SJSA1 (cell line): ENCODE measurements around the gene GCC1. TPM values are rescaled to one million over a fixed set of nuclear protein-coding genes. Genes with fewer than 3 reads are reported as not detected.
"Not testable (repeated sequence)": the region's sequence is repeated elsewhere in the genome, so short reads cannot be mapped to it uniquely, and the experiment has no call there.

Experiments
- DNase-seq, 2 experiments: peaks; one replicate each; pipeline ENCODE4 v3.0.0-alpha.2; 2015 to 2020; ENCODE audit warnings: low spot score in 2 of 2, low read depth in 1 of 2
- H3K27ac ChIP-seq: fragments of 250-450 bp; sonication (Bioruptor Pico); 2 replicates; pipeline ENCODE4 v1.5.1; 2020; ENCODE audit warnings: mild to moderate bottlenecking, moderate library complexity
- H3K27me3 ChIP-seq: fragments of 250-450 bp; sonication (Bioruptor Pico); replicated peaks from 2 replicates; pipeline ENCODE4 v1.5.1; 2020; ENCODE audit warnings: mild to moderate bottlenecking, moderate library complexity
- H3K36me3 ChIP-seq: fragments of 250-450 bp; sonication (Bioruptor Pico); 2 replicates; pipeline ENCODE4 v1.5.1; 2020; ENCODE audit warnings: mild to moderate bottlenecking
- H3K4me1 ChIP-seq: fragments of 250-450 bp; sonication (Bioruptor Pico); replicated peaks from 2 replicates; pipeline ENCODE4 v1.6.1; 2021; ENCODE audit warnings: mild to moderate bottlenecking
- H3K4me3 ChIP-seq: fragments of 250-450 bp; sonication (Bioruptor Pico); 2 replicates; pipeline ENCODE4 v1.5.1; 2020; ENCODE audit warnings: mild to moderate bottlenecking
- H3K9me3 ChIP-seq: fragments of 250-450 bp; sonication (Bioruptor Pico); replicated peaks from 2 replicates; pipeline ENCODE4 v1.5.1; 2020; ENCODE audit warnings: mild to moderate bottlenecking
- total RNA-seq: library from RNA; depleted of rRNA; stranded (reverse); fragments of >200 nt; shearing (Covaris generic); gene quantifications from 2 replicates; pipeline ENCODE4 v1.2.3, GENCODE V29; 2014

GCC1 gene
- total RNA-seq, 1 experiment from 2014 or later, result 12.2 TPM

GRCh38 chr7:127586346-127586745 is 950 bp upstream of the GCC1 start:
- H3K27ac ChIP-seq, result no peak overlapping the region
- H3K27me3 ChIP-seq, result no peaks in the 10 kb centered on the region
- no peak overlapping the region for H3K4me3 ChIP-seq
- H3K4me1 ChIP-seq, result peaks cover 31% of the 10 kb centered on the region
- H3K36me3 ChIP-seq, result peaks cover 54% of the 10 kb centered on the region
- no peak for DNase-seq
- H3K9me3 ChIP-seq, result 0 out of 2 replicates have a peak, but pooled peaks cover 3% of the 10 kb centered on the region

GRCh38 chr7:127584648-127585043 is 750 bp downstream of the GCC1 start:
- 0 out of 2 replicates have a peak, but pooled peaks cover 3% of the 10 kb centered on the region for H3K9me3 ChIP-seq
- peaks cover 57% of the 10 kb centered on the region for H3K36me3 ChIP-seq
- no peak overlapping the region for H3K27ac ChIP-seq
- peaks cover 31% of the 10 kb centered on the region for H3K4me1 ChIP-seq
- no peaks in the 10 kb centered on the region for H3K27me3 ChIP-seq
- H3K4me3 ChIP-seq, result peak overlapping the region; percentile 88
- no peak for DNase-seq

- no peak for DNase-seq
- H3K4me3 ChIP-seq, result no peak overlapping the region
Observed at GRCh38 chr7:127582361-127582760, 3.0 kb downstream of the GCC1 start.

GRCh38 chr7:127581716-127582115 is 3.7 kb downstream of the GCC1 start:
- H3K4me1 ChIP-seq, result peaks cover 23% of the 10 kb centered on the region
- no peak overlapping the region for H3K27ac ChIP-seq
- no peaks in the 10 kb centered on the region for H3K27me3 ChIP-seq
- H3K9me3 ChIP-seq, result 0 out of 2 replicates have a peak, but pooled peaks cover 3% of the 10 kb centered on the region
- H3K36me3 ChIP-seq, result peaks cover 64% of the 10 kb centered on the region
- no peak overlapping the region for H3K4me3 ChIP-seq
- peak in 1 of 2 experiments; percentile 19 for DNase-seq

More at GRCh38 chr7:127582361-127582760, 3.0 kb downstream of the GCC1 start:
- Histone ChIP-seq H3K27me3 (no peaks in the 10 kb centered on the region), H3K36me3 (peaks cover 64% of the 10 kb centered on the region), H3K4me1 (peaks cover 23% of the 10 kb centered on the region), H3K9me3 (0 out of 2 replicates have a peak, but pooled peaks cover 3% of the 10 kb centered on the region), H3K27ac (no peak overlapping the region)

- Histone ChIP-seq H3K27me3 (no peaks in the 10 kb centered on the region), H3K4me1 (peaks cover 20% of the 10 kb centered on the region), H3K4me3 (no peak overlapping the region), H3K27ac (no peak overlapping the region), H3K36me3 (peaks cover 64% of the 10 kb centered on the region), H3K9me3 (0 out of 2 replicates have a peak, but pooled peaks cover 2% of the 10 kb centered on the region)
- DNase-seq, result no peak
Observed at GRCh38 chr7:127580612-127581011, 4.8 kb downstream of the GCC1 start.

- H3K27me3 ChIP-seq, result no peaks in the 10 kb centered on the region
- no peak overlapping the region for H3K4me3 ChIP-seq
- no peak overlapping the region for H3K27ac ChIP-seq
- peaks cover 6% of the 10 kb centered on the region for H3K4me1 ChIP-seq
- H3K36me3 ChIP-seq, result peaks cover 54% of the 10 kb centered on the region
- no peak for DNase-seq
- H3K9me3 ChIP-seq, result no peaks in the 10 kb centered on the region
Observed at GRCh38 chr7:127578711-127579275, 6.6 kb downstream of the GCC1 start.

- H3K4me1 ChIP-seq, result peaks cover 3% of the 10 kb centered on the region; the same call in 1 of the 2 replicates
- no peaks in the 10 kb centered on the region for H3K27me3 ChIP-seq
- DNase-seq, result no peak
- H3K9me3 ChIP-seq, result no peaks in the 10 kb centered on the region
- H3K27ac ChIP-seq, result no peak overlapping the region
- no peak overlapping the region for H3K4me3 ChIP-seq
- peaks cover 48% of the 10 kb centered on the region for H3K36me3 ChIP-seq
Observed at GRCh38 chr7:127578036-127578684, 7.2 kb downstream of the GCC1 start.

- DNase-seq, result peak in 1 of 2 experiments; percentile 34
- Histone ChIP-seq H3K27ac (no peak overlapping the region), H3K36me3 (no peaks in the 10 kb centered on the region), H3K27me3 (no peaks in the 10 kb centered on the region), H3K9me3 (no peaks in the 10 kb centered on the region), H3K4me3 (no peak overlapping the region), H3K4me1 (peaks cover 10% of the 10 kb centered on the region)
Observed at GRCh38 chr7:127571741-127572505, 13.5 kb downstream of the GCC1 start.

- H3K27ac ChIP-seq, H3K36me3 ChIP-seq, H3K9me3 ChIP-seq, H3K4me1 ChIP-seq, H3K27me3 ChIP-seq, DNase-seq, H3K4me3 ChIP-seq: not testable (repeated sequence)
Observed at GRCh38 chr7:127568034-127568433, 17.4 kb downstream of the GCC1 start.

GRCh38 chr7:127566242-127566641 is 19.2 kb downstream of the GCC1 start:
- no peaks in the 10 kb centered on the region for H3K36me3 ChIP-seq
- no peaks in the 10 kb centered on the region for H3K27me3 ChIP-seq
- H3K27ac ChIP-seq, result no peak overlapping the region
- no peaks in the 10 kb centered on the region for H3K4me1 ChIP-seq
- no peak for DNase-seq
- no peak overlapping the region for H3K4me3 ChIP-seq
- no peaks in the 10 kb centered on the region for H3K9me3 ChIP-seq

- Histone ChIP-seq H3K27me3 (no peaks in the 10 kb centered on the region), H3K4me3 (no peak overlapping the region), H3K27ac (no peak overlapping the region), H3K4me1 (no peaks in the 10 kb centered on the region), H3K9me3 (no peaks in the 10 kb centered on the region), H3K36me3 (no peaks in the 10 kb centered on the region)
- no peak for DNase-seq
Observed at GRCh38 chr7:127557803-127558202, 27.6 kb downstream of the GCC1 start.

- no peak overlapping the region for H3K4me3 ChIP-seq
- no peaks in the 10 kb centered on the region for H3K27me3 ChIP-seq
- no peak overlapping the region for H3K27ac ChIP-seq
- no peaks in the 10 kb centered on the region for H3K9me3 ChIP-seq
- H3K4me1 ChIP-seq, result no peaks in the 10 kb centered on the region
- DNase-seq, result no peak
- H3K36me3 ChIP-seq, result no peaks in the 10 kb centered on the region
Observed at GRCh38 chr7:127556404-127556803, 29.0 kb downstream of the GCC1 start.

- DNase-seq, result no peak
- H3K4me1 ChIP-seq, result no peaks in the 10 kb centered on the region
- no peaks in the 10 kb centered on the region for H3K36me3 ChIP-seq
- no peaks in the 10 kb centered on the region for H3K27me3 ChIP-seq
- H3K9me3 ChIP-seq, result no peaks in the 10 kb centered on the region
- H3K4me3 ChIP-seq, result no peak overlapping the region
- H3K27ac ChIP-seq, result no peak overlapping the region
Observed at GRCh38 chr7:127551941-127552340, 33.5 kb downstream of the GCC1 start.

- H3K27ac ChIP-seq, result no peak overlapping the region
- no peaks in the 10 kb centered on the region for H3K27me3 ChIP-seq
- no peak overlapping the region for H3K4me3 ChIP-seq
- H3K4me1 ChIP-seq, result no peaks in the 10 kb centered on the region
- DNase-seq, result no peak
- no peaks in the 10 kb centered on the region for H3K36me3 ChIP-seq
- no peaks in the 10 kb centered on the region for H3K9me3 ChIP-seq
Observed at GRCh38 chr7:127550247-127550646, 35.1 kb downstream of the GCC1 start.
